Peyer's patch (tissue), 4 donors: ENCODE measurements around the gene METTL15.

ENCODE experiments used
- POLR2A ChIP-seq, 2 donors: fragments of 450-650 bp; IDR thresholded peaks; one replicate each; pipeline ENCODE4 v1.5.1; 2017; ENCODE audit warnings: antibody characterized with exemption in 2 of 2, mild to moderate bottlenecking in 2 of 2, moderate library complexity in 2 of 2
- TF ChIP-seq, protein P1 (sequence below), 6 experiments: fragments of 450-650 bp in 4 of 6; fragments of 200-600 bp in 2 of 6; sonication (generic) in 1 of 6; IDR thresholded peaks; one replicate each; pipeline ENCODE4 v1.5.1; 2017 to 2019; ENCODE audit warnings: antibody characterized with exemption in 6 of 6, mild to moderate bottlenecking in 3 of 6, moderate library complexity in 1 of 6

DNA sequence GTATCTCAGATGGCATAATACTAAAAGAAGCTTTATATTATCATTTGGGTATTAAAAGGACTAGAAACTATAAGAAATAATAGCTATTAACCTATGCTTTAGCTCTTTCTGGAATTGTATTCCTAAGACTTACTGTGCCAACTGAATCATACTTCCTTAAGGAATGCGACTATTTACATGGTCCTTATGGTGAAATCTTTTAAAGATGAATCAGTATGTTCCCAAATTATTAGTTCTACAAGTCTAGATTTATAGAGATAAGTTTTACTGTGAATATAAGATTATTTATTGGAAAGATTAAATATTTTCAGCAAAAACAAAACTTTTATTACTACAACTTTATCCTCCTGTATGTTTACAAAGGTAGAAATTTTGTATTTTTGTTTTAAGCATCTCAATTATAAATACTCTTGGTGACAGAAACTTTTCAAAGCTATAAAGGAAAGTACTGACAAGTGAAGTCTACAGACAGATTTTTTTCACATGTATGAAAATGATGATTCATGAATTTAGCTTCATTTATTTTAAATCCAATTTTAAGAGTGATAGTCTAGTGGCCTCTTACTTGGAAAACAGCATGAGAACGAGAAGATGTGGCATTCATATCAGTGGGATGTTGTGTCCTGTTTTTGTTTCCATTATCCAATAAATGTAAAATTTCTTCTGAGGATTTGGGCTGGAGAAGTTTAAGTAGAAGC is 18.0 kb upstream of the METTL15 start:
- TF ChIP-seq, protein P1, sequence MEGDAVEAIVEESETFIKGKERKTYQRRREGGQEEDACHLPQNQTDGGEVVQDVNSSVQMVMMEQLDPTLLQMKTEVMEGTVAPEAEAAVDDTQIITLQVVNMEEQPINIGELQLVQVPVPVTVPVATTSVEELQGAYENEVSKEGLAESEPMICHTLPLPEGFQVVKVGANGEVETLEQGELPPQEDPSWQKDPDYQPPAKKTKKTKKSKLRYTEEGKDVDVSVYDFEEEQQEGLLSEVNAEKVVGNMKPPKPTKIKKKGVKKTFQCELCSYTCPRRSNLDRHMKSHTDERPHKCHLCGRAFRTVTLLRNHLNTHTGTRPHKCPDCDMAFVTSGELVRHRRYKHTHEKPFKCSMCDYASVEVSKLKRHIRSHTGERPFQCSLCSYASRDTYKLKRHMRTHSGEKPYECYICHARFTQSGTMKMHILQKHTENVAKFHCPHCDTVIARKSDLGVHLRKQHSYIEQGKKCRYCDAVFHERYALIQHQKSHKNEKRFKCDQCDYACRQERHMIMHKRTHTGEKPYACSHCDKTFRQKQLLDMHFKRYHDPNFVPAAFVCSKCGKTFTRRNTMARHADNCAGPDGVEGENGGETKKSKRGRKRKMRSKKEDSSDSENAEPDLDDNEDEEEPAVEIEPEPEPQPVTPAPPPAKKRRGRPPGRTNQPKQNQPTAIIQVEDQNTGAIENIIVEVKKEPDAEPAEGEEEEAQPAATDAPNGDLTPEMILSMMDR (IDR thresholded peaks at IDR 0.05), result no peak
- no peak for TF ChIP-seq POLR2A (IDR thresholded peaks at IDR 0.05)
